Heart right ventricle (tissue), 16 donors: ENCODE measurements around the gene KCNMA1. TPM values are rescaled to one million over a fixed set of nuclear protein-coding genes. Genes with fewer than 3 reads are reported as not detected.

ENCODE experiments used
- ATAC-seq, 8 donors: fragments of 200-7000 bp; cut with Tn5 transposase; one replicate each; pipeline ENCODE4 v1.9.1; 2020; ENCODE audit warnings: mild to moderate bottlenecking in 8 of 8, moderate library complexity in 8 of 8, moderate number of reproducible peaks in 1 of 8
- DNase-seq, 2 donors: peaks; one replicate each; pipeline ENCODE4 v3.0.0-alpha.2; 2020
- H3K27ac ChIP-seq, 10 donors: fragments of 200-600 bp; sonication (generic) in 2 of 10; one replicate each; pipeline versions ENCODE4 v1.5.0 to v1.8.0; 2020 to 2022; ENCODE audit warnings: mild to moderate bottlenecking in 3 of 10
- H3K27me3 ChIP-seq, 7 donors: fragments of 200-600 bp; one replicate each; pipeline ENCODE4 v1.8.0; 2021 to 2022; ENCODE audit warnings: mild to moderate bottlenecking in 2 of 7
- H3K36me3 ChIP-seq, 9 donors: fragments of 200-600 bp; sonication (generic) in 1 of 9; one replicate each; pipeline versions ENCODE4 v1.5.0 to v1.8.0; 2020 to 2022; ENCODE audit warnings: mild to moderate bottlenecking in 2 of 9
- H3K4me1 ChIP-seq, 9 donors: fragments of 200-600 bp; sonication (generic) in 1 of 9; one replicate each; pipeline versions ENCODE4 v1.5.0 to v1.8.0; 2020 to 2022; ENCODE audit warnings: mild to moderate bottlenecking in 4 of 9
- H3K4me3 ChIP-seq, 10 donors: fragments of 200-600 bp; sonication (generic) in 2 of 10; one replicate each; pipeline versions ENCODE4 v1.5.0 to v1.8.0; 2020 to 2022; ENCODE audit warnings: mild to moderate bottlenecking in 7 of 10, moderate library complexity in 2 of 10
- H3K9me3 ChIP-seq, 11 donors: fragments of 200-600 bp in 10 of 11; sonication (generic) in 2 of 11; one replicate each; pipeline versions ENCODE4 v1.5.0 to v1.8.0; 2013 to 2022; ENCODE audit warnings: mild to moderate bottlenecking in 2 of 11, control low read depth in 1 of 11, moderate library complexity in 1 of 11
- CTCF ChIP-seq, 9 donors: fragments of 200-600 bp; sonication (generic) in 2 of 9; IDR thresholded peaks; one replicate each; pipeline versions ENCODE4 v1.5.0 to v1.8.0; 2021 to 2022; ENCODE audit warnings: antibody characterized with exemption in 9 of 9, mild to moderate bottlenecking in 5 of 9, moderate library complexity in 1 of 9
- WGBS, 2 donors: extraction: QIAGEN DNeasy Blood & Tissue Kit; methylation state at CpG; one replicate each; pipeline ENCODE4 v1.1.7; 2013; ENCODE audit warnings: inconsistent platforms in 1 of 2; 5-methylcytosine and 5-hydroxymethylcytosine counted together
- intact Hi-C, 10 donors: fragments of 100-400 bp; cut with DNase I; formaldehyde crosslinking; loops; one replicate each; pipeline versions ENCODE4 v1.11.1 to v1.14.2; 2022
- polyA plus RNA-seq, 2 donors: library from polyadenylated mRNA; stranded (reverse); fragments of 200-250 nt; gene quantifications; one replicate each; pipeline ENCODE4 v1.2.3, GENCODE V29; 2013
- total RNA-seq, 10 donors: library from RNA; stranded (reverse); fragmentation: NEBNext Ultra II Directional in 3 of 10; extraction: Animal tissue kit (Norgen Biotek cat#: 25700) in 3 of 10; gene quantifications; one replicate each; pipeline versions ENCODE4 v1.2.1 to v1.2.4, GENCODE V29; 2021 to 2023
- donor health status: Arrhythmogenic right ventricular cardiomyopathy.
- donor health status: ischemic (EF 13 %, LVEDD 7.1; RV severe dilation, severe dysfunction).
- donor health status: healthy with polysubstance abuse.
- donor health status: DM: no; HTN: yes; CAD: no.
- donor health status: DM: no; HTN: no; CAD: no.
- donor health status: ischemic (EF 25% LVEDD 6.9; RV normal size, moderate dysfunction).
- donor health status: ischemic (EF 25% LVEDD 5.7; RV mildly dilated, moderate dysfunction).
- donor health status: healthy.
- donor health status: DM: yes; HTN: yes; CAD: no.
- donor health status: Ischemic cardiomyopathy.
- donor health status: ischemic (EF 35%, LVEDD 5.7; RV mildly dilated, moderate dysfunction).
- donor health status: nonischemic (EF 11% LVEDD 7.7; RV severe dilation, severe dysfunction).
- donor health status: DM: yes; HTN: yes; CAD: no.
- donor health status: PGD.
- donor health status: ischemic (EF 29% LVEDD 5.4; RV normal size, mild dysfunction).
- donor health status: nonischemic (EF 23%, LVEDD 6.1; RV moderate dilation, normal function).

The KCNMA1 gene
- total and polyA plus RNA-seq, 12 donors, result 0.59 to 5.3 (median 1.6) TPM

- no peak overlapping the region for H3K4me3 ChIP-seq
- ATAC-seq, result no peak
- no peaks in the 10 kb centered on the region for H3K36me3 ChIP-seq
- 60 to 64% methylated on average over 6 of the region's 6 CpGs for WGBS, 2 donors
- peaks cover 0 to 27% (median 5%) of the 10 kb centered on the region in 7 donors for H3K27me3 ChIP-seq
- no peak for TF ChIP-seq CTCF (IDR thresholded peaks at IDR 0.05)
- peaks cover 0 to 14% (median 0%) of the 10 kb centered on the region in 9 donors for H3K4me1 ChIP-seq
- H3K27ac ChIP-seq, result no peak overlapping the region
- no peaks in the 10 kb centered on the region for H3K9me3 ChIP-seq
- no peak for DNase-seq
- intact Hi-C loops, result no loop called here
Measured at GRCh38 chr10:77614778-77615625, 22.6 kb downstream of the KCNMA1 start.

GRCh38 chr10:77613476-77614130 lies 24.0 kb downstream of the KCNMA1 start:
- Histone ChIP-seq H3K36me3 (no peaks in the 10 kb centered on the region), H3K4me1 (peaks cover 0 to 2% (median 0%) of the 10 kb centered on the region in 9 donors), H3K27me3 (peaks cover 0 to 27% (median 5%) of the 10 kb centered on the region in 7 donors), H3K9me3 (no peaks in the 10 kb centered on the region), H3K27ac (no peak overlapping the region), H3K4me3 (no peak overlapping the region)
- no peak for TF ChIP-seq CTCF (IDR thresholded peaks at IDR 0.05)
- 63 to 75% methylated on average over 9 of the region's 9 CpGs for WGBS, 2 donors
- DNase-seq (no peak), ATAC-seq (no peak)
- intact Hi-C loops, result no loop called here

- DNase-seq (no peak), ATAC-seq (no peak)
- WGBS, 2 donors, result 91 to 93% methylated on average over 2 of the region's 2 CpGs
- Histone ChIP-seq H3K27me3 (peaks cover 0 to 38% (median 14%) of the 10 kb centered on the region in 7 donors), H3K4me1 (no peaks in the 10 kb centered on the region), H3K4me3 (no peak overlapping the region), H3K9me3 (no peaks in the 10 kb centered on the region), H3K36me3 (no peaks in the 10 kb centered on the region), H3K27ac (no peak overlapping the region)
- TF ChIP-seq CTCF (IDR thresholded peaks at IDR 0.05), result no peak
- intact Hi-C loops, result no loop called here
Measured at GRCh38 chr10:77611670-77612069, 25.9 kb downstream of the KCNMA1 start.

GRCh38 chr10:77611221-77611620 lies 26.4 kb downstream of the KCNMA1 start:
- Histone ChIP-seq H3K36me3 (no peaks in the 10 kb centered on the region), H3K4me3 (no peak overlapping the region), H3K4me1 (no peaks in the 10 kb centered on the region), H3K27me3 (peaks cover 0 to 43% (median 12%) of the 10 kb centered on the region in 7 donors), H3K27ac (no peak overlapping the region), H3K9me3 (no peaks in the 10 kb centered on the region)
- WGBS, 2 donors, result 80 to 96% methylated on average over 5 of the region's 5 CpGs
- ATAC-seq (no peak), DNase-seq (no peak)
- intact Hi-C loops, result no loop called here
- no peak for TF ChIP-seq CTCF (IDR thresholded peaks at IDR 0.05)
